SH-SY5Y (cell line): ENCODE measurements around the gene MRPL52.

Experiments used
- GATA2 ChIP-seq: IDR thresholded peaks from 2 replicates; pipeline ENCODE4 v1.6.1; 2011; ENCODE audit warnings: mild to moderate bottlenecking, low read depth, low read length
- GATA3 ChIP-seq: IDR thresholded peaks from 2 replicates; pipeline ENCODE4 v1.6.1; 2011; ENCODE audit warnings: low read depth, mild to moderate bottlenecking, low read length, moderate library complexity

DNA sequence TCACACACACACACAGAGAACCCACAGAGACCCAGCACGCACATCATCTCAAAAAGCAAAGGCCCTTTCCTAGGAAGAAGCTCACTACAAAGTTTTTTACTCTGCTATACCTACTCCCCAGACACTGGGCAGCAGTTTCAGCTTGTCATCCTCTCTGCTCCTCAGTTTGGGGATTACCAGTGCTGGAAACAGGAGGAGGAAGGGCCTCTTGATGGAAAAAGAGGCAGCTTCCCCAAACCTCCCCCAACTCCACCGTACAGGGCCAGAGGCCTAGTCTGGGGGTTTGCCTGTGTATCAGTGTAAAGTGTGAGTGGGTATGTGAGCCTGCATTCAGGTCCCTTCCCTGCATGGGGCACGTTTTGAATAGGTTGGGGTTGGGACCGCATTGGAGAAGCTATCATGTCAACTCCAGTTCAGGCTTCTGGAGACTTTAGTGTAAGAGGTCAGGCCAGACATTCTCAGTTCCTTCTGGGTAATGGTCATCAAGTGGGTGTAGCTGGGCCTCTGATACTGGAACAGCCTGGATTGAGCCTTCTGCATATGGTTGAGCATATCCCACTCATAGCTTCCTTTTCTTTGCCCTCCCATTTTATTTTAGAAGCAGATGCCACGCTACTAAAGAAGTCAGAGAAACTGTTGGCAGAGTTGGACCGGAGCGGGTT is 54.5 kb downstream of the MRPL52 start:
- TF ChIP-seq GATA2 (no peak), GATA3 (no peak)
